Endothelial cell of umbilical vein (primary cell): ENCODE data around the gene PHACTR1.

Experiments
- CTCF ChIP-seq, 2 donors: IDR thresholded peaks; 1 replicate in 1 of 2; 2 replicates in 1 of 2; pipeline ENCODE4 v1.5.1; 2011; ENCODE audit warnings: low read length in 2 of 2, mild to moderate bottlenecking in 2 of 2, moderate library complexity in 2 of 2, control low read depth in 1 of 2, inconsistent platforms in 1 of 2, low read depth in 1 of 2; ENCODE audit not compliant: insufficient read depth in 1 of 2; ENCODE audit errors: extremely low read depth in 1 of 2
- EZH2 ChIP-seq: IDR thresholded peaks from 2 replicates; pipeline ENCODE4 v1.6.1; 2012; ENCODE audit warnings: borderline replicate concordance, low read depth, mild to moderate bottlenecking, moderate library complexity, low read length, inconsistent platforms; ENCODE audit not compliant: severe bottlenecking

GRCh38 chr6:12818324-12818723 is 101.8 kb downstream of the PHACTR1 start:
- no peak for TF ChIP-seq CTCF (IDR thresholded peaks at IDR 0.05; ENCODE audit: extremely low read depth in 1 of 2, insufficient read depth in 1 of 2, low read depth in 1 of 2, low read length in 2 of 2)
- no peak for TF ChIP-seq EZH2
